GM12873 (cell line): ENCODE measurements around the gene MAP1LC3C.

Experiments used
- CTCF ChIP-seq: IDR thresholded peaks from 2 replicates; pipeline ENCODE4 v1.5.1; 2012; ENCODE audit warnings: low read depth, mild to moderate bottlenecking, moderate library complexity, low read length, control low read depth; ENCODE audit not compliant: insufficient read depth; ENCODE audit errors: missing control alignments

Gene MAP1LC3C

GRCh38 chr1:242004751-242005495 is 6.0 kb upstream of the MAP1LC3C start:
- no peak for TF ChIP-seq CTCF

- no peak for TF ChIP-seq CTCF
Observed at GRCh38 chr1:242002510-242002909, 3.6 kb upstream of the MAP1LC3C start.

GRCh38 chr1:242002072-242002471 is 3.2 kb upstream of the MAP1LC3C start:
- TF ChIP-seq CTCF = no peak

GRCh38 chr1:242000434-242000833 is 1.5 kb upstream of the MAP1LC3C start:
- TF ChIP-seq CTCF = no peak

GRCh38 chr1:241998412-241998921 is 431 bp downstream of the MAP1LC3C start:
- TF ChIP-seq CTCF = peak; percentile 78

GRCh38 chr1:241997401-241997998 is 1.4 kb downstream of the MAP1LC3C start:
- TF ChIP-seq CTCF = no peak

GRCh38 chr1:241994171-241994570 is 4.7 kb downstream of the MAP1LC3C start:
- TF ChIP-seq CTCF = no peak
